Activated naive CD8-positive, alpha-beta T cell treated with anti-CD3 and anti-CD28 coated beads, Interleukin-2, amount 50 U/mL, for 16 hours (primary cell): Measurements from ENCODE around the gene STRIP2.
"Not testable (repeated sequence)": the region's sequence is repeated elsewhere in the genome, so short reads cannot be mapped to it uniquely, and the experiment has no call there.

Source experiments
- DNase-seq: peaks from one replicate; pipeline ENCODE4 v3.0.0-alpha.2; 2020; ENCODE audit warnings: low read depth, low spot score

STRIP2 gene

DNA sequence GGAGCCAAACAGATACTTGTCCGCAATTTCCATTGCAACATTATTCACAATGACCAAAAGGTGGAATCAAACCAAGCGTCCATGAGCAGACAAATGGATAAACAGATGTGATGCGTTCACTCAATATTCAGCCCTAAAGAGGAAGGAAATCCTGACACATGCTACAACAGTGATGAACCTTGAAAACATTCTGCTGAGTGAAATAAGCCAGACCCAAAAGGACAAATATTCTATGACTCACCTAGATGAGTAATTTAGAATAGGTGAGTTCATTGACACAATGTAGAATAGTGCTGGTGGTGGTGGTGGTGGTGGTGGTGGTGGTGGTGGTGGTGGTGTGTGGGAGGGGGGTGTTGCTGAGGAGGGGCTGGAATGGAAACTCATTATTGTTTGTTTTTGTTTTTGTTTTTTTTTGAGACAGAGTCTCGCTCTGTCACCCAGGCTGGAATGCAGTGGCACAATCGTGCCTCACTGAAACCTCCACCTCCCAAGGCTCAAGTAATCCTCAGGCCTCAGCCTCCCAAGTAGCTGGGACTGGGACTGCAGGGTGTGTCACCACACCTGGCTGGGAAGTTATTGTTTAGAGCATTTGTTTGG is 96.7 kb downstream of the STRIP2 start:
- no peak for DNase-seq

DNA sequence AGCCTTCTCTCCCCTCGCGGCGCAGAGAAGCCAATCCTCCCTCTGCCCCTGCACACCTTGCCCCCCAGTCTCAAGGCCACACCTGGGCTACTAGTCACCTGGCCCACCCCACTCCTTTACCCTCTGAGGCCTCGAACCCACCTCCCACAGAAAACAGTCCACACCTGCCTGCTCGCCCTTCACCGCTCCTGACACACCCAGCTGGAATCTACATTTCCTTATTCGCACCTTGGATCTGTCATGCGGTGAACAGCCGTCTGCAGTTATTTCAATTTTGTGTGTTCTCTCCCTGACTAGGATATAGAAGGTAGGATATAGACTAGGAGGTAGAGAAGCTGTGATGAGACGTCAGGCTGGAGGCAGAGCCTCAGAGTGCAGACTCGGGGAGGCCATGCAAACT is 97.5 kb downstream of the STRIP2 start:
- DNase-seq = no peak

DNA sequence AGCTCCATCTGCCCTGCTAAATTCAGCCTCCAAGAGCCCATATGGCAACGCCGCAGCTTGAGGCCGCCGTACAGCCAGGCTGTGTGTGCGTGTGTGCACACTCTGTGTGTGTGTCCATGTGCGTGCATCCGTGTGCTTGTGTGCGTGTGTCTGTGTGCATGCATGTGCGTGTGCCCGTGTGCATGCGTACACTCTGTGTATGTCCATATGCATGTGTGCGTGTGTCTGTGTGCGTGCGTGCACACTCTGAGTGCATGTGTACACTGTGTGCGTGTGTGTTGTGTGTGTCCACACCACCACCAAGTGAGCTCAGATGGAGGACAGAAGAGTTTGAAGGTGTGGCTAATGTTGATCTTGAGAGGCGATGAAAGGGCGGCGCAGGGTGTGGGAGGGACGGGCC is 98.1 kb downstream of the STRIP2 start:
- no peak for DNase-seq

DNA sequence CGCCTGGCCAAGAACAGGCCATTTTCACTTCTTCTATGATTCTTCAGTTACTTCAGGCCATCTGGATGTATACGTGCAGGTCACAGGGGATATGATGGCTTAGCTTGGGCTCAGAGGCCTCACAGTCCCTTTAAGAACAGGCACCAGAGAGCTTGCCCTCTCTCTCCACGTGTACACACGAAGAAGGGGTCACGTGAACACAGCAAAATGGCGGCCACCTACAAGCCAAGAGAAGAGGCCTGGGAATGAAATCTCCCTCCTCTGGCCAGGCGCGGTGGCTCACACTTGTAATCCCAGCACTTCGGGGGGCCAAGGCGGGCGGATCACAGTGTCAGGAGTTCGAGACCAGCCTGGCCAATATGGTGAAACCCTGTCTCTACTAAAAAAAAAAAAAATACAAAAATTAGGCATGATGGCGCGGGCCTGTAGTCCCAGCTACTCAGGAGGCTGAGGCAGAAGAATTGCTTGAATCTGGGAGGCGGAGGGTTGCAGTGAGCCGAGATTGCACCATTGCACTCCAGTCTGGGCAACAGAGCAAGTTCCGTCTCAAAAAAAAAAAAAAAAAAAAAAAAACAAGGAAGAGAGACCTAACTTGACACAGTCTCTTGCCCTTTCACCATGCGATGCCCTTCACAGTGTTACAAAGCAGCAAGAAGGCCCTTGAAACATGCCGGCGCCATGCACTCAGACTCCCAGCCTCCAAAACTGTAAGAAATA is 100.5 kb downstream of the STRIP2 start:
- DNase-seq = not testable (repeated sequence)

GRCh38 chr7:129535896-129536295 is 101.7 kb downstream of the STRIP2 start:
- DNase-seq = no peak

DNA sequence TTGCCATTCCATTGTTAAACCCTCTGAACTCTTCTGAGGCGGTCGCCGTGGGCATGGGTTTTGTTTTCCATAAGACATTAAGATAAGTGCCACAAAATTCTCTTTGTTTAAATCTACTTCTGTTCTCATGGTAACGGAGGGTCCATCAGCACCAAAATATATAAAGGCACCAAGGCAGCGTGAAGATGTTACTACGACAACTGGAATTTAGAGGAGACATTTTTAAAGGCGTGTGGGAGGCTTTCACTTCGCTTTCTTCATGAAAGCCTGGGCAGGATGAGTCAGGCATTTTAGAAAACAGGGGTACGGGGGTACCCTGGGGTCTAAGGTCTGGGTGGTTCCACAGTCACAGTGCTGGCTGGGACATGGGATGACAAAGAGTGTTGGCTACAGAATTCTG is 102.1 kb downstream of the STRIP2 start:
- no peak for DNase-seq
